HG03159 (cell line): ENCODE data around the gene PPP3CB.

Source experiments
- ATAC-seq: cut with Tn5 transposase; IDR thresholded peaks from one replicate; pipeline ENCODE4 v1.9.1; 2021; ENCODE audit warnings: mild to moderate bottlenecking, moderate library complexity; ENCODE audit not compliant: unreplicated experiment

PPP3CB gene

DNA sequence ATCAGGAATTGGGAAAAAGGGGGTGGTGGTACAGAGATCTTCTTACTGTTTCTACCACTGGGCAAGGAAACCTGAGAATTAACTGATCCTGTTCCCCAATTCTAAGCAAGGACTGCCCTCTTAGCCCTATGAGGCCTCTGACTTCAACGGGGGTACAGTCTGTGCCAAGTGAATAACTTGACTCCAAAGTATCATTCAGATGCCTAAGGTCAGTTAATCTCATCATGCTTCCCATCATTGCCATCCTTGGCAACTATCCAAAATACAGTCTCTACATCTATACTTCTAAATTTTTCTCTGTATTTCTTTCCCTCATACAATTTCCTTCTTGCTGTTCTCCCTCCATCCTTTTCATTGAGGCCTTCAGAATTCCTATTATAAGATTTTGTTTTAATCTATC lies 10.5 kb downstream of the PPP3CB start:
- no peak for ATAC-seq

DNA sequence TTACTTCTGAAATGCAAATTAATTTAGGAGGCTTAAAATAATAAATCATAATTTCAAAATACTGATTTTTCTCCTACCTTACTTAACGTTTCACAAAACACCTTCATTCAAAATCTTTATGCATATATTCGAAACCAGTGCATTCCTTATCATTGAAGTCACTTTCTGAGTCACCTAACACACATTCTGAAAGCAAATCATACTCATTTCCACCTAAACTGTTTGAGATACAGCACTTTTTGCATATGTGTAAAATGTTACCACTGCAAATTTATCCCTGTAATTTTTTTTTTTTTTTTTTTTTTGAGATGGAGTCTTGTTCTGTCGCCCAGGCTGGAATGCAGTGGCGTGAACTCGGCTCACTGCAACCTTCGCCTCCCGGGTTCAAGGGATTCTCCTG lies 15.7 kb downstream of the PPP3CB start:
- no peak for ATAC-seq

DNA sequence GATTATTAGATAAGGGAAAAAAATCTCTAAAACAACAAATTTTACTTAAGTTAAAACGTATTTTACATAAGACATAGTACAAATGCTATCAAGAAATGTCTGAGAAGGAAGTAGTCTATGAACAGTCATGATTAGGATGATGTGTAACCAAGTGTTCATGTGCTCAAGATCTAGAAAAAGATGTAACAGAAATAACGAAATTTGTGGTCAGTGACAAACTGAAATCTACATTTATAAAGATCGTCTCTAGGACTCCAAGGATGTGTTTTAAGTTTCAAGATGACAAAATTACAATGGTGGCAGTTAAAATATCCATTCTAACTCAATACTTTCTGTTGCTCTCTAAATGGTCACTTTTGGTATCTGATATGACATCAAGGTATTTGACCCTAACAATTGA lies 17.2 kb downstream of the PPP3CB start:
- no peak for ATAC-seq

DNA sequence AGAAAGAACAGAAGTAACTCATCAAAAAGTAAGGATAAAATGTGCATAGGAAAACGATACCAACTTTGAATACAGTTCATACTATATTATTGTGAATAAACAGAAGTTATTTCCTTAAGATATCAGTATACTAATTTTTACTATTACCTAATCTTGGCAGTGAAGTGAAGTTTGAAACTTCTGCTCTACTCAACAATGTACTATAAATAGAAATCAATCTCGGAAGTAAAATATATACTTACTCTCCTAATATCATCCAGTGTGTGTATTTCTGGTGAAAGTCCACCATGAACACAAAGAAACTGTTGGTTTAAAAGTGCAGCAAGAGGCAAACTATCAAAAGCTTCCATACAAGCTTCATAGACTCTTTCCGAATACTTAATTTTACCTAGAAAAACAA lies 24.6 kb downstream of the PPP3CB start:
- no peak for ATAC-seq

DNA sequence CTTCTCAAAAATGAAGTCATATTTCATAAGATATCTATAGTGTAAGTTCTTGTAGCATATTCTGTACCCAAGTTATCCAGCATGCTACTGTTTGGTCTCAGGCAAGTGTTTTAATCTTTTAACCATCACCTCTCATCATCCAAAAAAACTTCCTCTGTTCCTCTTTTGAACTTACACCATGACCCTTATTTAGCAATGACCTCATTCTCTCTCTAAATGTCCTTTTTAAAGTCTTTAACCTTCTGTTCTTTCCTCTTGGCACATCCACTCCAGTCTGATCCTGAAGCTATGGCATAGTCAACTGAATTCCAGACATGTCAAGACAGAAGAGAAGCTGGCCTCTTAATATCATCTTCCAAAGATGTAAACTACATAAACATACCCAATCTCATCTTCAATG lies 26.2 kb downstream of the PPP3CB start:
- ATAC-seq: no peak

DNA sequence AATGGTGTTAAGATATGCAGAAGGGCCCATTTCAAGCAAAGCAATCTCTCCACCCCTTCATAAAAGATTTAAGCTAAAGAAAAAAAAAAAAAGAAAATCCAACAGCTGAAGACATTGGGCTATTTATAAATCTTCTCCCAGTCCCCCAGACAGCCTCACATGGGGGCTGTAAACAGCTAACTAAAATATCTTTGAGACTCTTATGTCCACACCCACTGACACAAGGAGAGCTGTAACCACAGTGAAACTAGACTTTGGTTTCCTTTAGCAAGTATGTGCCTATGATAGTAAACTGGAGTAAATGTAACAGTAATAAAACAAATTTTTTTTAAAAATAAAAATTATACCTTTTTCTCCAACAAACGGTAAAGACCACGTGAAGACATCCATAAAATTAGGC lies 28.6 kb downstream of the PPP3CB start:
- no peak for ATAC-seq

DNA sequence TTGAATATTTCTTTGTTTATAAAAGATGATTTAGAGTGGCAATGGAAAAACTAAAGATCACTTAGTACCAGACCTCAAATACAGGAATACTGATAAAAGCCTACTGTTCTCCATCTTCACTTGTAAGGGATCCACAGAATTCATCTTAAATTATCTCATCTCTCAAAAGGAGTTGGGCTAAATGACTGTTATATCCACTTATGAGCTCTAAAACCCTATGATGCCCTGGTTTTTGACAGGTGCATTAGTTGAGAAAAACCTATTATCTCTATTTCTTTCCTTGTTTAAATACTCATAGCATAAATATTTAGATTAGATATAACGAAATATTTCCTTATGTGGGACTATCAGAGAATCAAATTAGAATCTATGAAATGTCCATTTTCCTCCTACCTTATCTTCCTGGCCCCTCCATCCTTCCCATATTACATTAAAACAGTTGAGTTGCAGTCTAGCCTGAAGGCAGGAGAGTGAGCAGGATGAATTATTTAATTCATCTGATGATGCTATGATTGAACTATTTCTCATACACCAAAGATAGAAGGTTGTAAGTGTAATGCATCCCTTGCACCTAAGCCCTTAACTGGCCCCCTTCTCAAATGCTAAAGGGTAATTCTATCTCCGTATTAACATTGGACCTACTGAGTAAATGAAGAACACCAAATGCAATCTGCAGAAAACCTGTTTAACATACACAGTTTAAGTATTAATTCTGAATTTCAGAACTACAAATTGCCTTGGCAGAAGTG lies 29.7 kb downstream of the PPP3CB start:
- ATAC-seq: no peak

DNA sequence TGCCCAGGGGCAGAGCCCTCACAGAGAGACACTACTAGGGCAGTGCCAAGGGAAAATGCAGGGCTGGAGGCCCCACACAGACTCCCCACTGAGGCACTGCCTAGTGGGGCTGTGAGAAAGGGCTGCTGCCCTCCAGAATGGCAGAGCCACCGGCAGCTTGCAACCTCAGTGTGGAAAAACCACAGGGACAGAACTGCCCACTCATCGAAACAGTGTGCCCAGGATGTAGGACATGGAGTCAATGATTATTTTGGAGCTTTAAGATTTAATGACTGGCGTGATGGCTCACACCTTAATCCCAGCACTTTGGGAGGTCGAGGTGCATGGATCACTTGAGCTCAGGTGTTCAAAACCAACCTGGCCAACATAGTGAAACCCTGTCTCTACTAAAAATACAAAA lies 34.9 kb downstream of the PPP3CB start:
- ATAC-seq: no peak

DNA sequence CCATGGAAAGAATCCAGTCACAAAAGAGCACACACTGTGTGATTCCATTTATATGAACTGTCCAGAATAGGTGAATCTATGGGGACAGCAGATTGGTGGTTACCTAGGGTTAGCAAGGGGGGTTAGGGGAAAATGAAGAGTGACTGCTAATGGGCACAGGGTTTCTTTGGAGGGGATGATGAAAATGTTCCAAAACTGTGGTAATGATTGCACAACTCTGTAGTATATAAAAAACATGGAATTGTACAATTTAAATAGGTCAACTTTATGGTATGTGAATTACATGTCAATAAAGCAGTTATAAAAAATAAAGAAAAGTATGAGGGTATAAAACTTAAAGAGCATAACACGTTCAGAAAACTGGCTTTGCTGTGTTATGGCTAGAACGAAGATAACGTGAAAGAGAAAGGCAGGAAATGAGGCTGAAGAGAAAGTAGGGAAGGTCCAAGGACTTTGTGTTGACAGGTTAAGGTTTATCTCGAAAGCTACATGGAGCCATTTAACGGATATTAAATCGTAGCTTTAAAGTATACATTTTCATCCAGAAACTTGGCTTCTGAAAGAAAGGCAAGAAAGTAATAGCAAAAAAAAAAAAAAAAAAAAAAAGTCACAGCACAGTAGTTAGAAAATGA lies 36.0 kb downstream of the PPP3CB start:
- no peak for ATAC-seq

DNA sequence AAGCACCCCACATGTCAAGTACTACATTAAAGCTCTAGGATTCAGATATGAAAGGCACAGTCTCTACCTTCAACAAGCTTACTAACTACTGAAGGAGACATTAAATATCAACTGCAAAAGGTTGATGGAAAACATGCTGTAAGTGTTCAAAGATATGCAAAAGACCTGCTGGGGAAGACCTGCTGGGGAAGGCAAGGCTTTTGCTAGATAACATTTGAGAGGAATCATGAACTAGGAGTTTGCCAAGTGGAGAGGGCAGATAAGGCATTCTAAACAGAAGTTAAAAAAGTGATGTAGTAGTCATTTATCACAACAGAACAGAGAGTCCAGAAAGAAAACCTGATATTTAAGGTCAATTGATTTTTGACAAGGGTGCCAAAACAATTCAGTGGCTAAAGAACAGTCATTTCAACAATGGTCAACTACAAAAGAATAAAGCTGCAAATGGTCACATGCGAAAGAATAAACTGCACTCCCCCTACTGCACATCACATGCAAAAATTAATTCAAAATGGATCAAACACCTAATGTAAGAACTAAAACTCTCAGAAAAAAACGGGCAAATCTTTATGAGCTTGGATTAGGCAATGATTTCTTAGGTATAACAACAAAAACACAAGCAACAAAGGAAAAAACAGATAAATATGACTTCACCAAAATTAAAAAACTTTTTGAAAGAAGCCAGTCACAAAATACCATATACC lies 39.5 kb downstream of the PPP3CB start:
- no peak for ATAC-seq

DNA sequence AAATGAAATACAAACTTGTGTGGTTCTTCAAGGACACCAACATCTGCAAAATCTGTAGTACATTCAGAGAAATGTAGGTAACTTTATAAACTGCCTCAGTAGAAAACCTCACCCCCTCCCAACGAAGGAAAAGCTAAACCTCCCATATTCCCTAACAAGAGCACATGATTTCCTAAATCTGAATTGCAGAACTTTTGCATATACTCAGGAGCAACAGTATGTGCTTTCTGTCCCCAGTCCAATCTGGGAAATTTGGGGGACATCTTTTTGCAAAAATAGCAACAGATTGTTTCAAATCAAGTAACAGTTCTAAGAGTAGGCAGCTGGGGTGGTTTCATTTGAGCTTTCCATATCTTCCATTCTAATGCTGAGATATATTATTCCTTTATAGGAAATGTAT lies 46.7 kb downstream of the PPP3CB start:
- ATAC-seq: no peak

DNA sequence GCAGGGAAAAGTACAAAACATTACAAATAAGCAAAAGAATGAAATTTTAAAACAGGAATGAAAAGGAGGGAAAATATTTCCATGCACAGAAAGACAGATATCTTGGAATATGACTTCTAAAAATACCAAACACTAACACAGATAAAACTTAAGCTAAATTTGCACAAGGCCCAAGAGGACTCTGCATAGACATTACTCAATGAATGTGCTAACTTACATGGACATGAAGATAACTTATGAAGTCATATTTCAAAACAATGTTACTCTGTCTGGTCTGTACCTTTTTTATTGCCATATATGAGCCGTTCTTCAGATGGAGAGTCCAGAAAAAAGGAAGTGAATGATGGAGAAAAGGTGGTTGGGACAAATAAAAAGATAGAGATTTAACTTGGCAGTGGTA lies 47.4 kb downstream of the PPP3CB start:
- ATAC-seq: no peak

DNA sequence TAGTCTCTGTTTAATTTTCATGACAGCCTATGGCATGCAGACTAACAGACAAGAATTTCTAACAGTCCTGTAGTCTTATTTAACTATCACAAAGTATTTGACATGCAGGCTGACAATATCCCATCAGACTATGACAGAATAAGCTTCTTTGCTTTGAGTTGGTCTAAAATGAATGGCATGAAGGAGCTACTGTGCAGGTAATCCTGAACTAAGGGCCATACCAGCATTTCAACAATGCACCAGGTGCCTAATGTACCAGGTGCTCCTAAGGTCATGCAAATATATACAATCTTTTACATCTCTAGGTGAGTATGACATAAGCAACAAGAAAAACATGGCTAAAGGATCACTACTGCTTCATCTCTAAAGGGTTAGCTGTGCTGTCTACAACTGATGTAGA lies 48.9 kb downstream of the PPP3CB start:
- no peak for ATAC-seq

DNA sequence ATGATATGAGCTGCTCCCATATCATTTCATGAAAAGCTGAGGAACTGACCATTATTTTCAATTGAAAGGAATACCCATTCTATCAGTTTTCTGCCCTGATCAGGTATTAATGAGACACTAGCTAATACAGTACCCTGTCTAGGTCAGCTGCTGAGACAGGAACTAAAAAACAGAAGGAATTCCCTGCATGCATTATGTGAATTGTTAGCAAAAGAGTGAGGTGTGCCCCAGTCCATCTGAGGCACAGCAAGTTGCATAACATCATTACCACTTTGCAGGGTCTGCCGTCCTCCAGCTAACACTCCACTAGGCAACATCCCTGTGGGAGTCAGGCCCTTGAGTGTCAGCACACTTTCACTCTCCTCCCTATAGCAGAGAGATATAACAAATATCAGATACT lies 51.4 kb downstream of the PPP3CB start:
- ATAC-seq: no peak

DNA sequence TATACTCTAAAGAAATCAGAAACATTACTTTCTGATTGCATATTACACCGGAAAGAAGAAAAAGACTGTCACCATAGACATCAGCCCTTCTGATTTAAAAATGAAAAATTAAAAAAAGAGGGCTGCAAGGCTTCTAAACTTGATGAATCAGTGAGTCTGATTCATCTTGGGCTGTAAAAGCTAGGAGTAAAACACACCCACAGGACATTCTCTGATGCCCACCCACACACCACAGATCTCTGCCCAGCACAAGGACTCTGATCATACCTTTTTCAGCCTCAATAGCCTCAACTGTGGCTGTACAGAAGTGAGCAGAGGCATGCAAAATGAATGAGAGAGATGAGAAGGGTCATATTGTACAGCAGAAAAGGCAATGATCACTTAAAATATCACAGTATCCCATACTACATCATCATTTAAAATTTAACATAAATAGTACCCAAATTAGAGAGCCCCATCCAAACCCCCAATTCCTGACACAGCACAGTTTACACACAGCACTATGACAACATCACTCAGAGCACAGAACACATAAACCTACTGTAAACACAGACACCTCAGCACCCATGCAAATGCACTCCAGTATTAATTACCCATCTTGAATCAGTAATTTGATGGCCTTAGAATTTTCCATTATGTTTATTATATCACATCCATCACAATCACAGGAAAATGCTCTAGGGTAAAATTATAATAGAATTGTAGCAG lies 56.1 kb downstream of the PPP3CB start:
- ATAC-seq: no peak

DNA sequence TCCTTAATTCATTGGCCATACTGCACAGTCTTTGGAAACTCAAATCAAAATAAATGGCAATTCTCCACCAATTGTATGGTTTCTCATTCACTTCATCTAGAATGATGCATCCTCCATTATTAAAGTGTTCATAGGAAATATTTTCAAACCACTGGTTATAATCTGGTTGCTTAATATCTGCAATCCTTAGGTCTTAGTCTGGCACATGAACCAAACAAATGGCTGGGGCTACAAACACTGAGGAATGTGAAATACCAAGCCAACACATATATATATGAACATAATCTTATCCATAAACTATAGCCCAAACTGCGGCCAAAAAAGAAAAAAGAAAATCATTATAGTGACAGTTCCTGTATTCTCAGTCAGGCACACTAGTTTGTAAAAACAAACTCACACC lies 56.8 kb downstream of the PPP3CB start:
- ATAC-seq: no peak

DNA sequence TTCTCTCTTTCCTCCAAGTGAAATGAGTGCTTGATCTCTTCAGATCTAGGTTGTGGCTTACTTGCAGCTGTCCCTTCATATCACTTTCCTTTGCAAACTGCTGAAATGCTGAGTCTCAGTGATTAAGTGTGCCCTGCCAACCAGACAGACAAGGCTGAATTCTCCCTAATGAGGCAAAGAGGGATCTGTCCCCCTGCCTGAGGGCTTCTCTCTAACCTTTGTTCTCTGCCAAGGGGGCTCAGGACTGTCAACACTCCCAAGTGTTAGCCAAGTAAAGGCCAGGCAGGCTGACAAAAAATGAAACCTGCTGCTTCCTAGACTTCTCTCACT lies 62.3 kb downstream of the PPP3CB start, which contains the start of gene MSS51:
MSS51 (minus strand) TSS at position 24 of the 330 bp plus-strand sequence. CDS start 5,277 bp downstream, outside the sequence.
- no peak for ATAC-seq

DNA sequence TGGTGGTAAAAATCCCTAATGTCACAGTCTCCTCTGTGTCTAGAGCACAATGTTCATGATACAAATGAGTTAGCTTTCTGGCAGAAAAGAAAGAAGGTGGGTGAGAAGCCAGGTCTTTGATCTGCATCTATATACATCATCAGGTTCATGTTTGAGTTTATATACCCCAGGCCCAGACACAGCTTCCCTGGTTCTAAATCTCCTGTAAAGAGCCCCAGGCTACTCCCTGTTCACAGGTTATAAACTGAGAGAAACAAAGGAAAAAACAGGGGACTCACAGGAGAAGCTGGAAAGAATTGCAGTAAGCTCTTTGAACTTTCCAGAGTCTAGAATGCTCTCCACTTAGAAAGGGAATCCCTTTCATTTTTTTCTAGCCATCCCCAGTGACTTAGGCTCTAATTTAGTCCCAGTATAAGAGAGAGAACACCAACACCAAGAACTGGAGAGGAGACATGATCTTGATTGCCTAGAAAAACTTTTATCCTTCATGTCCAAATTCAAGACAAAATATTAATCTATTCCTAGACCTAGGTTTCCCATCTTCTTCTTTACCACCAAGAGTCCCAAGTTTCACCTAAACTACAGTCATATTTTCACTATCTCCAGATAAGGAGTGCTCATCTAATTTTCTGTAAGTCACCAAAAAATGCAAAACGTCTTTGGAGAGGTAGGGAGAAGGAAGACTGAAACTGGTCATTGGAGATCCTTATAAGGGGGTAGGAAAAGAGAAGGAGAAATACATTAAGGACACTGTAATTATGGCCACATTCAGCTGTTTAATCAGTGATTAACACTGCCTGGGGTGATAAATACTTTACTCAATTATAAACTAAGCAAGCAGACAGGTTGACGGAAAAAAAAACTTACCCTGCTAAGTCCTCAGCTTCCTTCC lies 62.9 kb downstream of the PPP3CB start:
- ATAC-seq: no peak

DNA sequence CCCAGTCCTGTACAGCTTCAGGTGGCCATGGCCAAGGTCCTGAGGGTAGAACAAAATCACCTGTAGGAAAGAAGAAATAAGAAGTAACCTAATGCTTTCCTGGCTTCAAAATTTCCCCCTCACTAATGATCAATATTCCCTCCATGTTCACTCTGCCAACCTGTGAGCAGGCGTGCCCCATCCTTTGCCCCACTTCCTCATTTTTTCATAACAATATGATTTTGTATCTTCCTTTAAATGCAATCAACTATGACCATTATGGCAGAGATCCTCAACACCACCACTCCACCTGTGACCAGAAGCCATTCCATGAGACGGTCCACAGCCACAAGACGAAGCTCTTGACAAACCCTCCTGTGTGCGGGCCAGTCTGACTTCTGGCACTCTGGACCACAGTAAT lies 69.5 kb downstream of the PPP3CB start:
- no peak for ATAC-seq

DNA sequence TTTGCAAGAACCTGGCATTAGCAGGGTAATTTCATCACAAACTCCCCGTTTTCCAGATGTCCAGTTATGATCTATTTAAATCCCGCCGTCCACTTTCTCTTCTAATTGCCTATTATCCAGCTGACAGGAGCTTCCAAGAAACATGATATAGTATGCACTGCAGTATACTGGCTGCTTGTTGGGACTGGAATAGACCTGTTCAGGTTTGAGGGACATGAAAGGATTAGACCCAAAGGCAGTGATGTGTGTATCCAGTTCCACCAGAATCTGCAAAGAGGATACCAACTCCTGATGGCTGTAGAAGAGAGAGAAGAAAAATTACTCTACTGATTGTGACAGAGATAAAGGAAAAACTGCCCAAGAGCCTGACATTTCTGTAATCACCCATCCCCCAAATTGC lies 71.3 kb downstream of the PPP3CB start:
- ATAC-seq: no peak

DNA sequence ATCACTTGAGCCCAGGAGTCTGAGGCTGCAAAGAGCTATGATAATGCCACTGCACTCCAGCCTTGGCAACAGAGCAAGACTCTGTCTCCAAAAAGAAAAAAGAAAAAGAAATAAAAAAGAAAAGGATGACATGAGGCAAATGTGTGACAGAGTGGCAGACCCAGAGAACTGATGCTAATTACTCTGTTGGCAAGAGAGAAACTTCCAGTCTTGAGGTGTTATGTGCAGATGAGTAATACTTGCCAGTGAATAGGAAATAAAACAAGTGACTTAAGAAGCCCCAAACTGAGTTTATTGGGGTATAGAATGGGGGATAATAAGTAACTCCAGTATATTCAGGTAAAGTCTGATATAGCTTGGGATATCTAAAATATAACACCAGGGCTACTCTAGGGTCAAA lies 72.5 kb downstream of the PPP3CB start:
- ATAC-seq: no peak
